Gastroesophageal sphincter (tissue), 4 donors: Measurements from ENCODE around the gene CNMD. TPM values are rescaled to one million over a fixed set of nuclear protein-coding genes. Genes with fewer than 3 reads are reported as not detected.
"Not testable (repeated sequence)": the region's sequence is repeated elsewhere in the genome, so short reads cannot be mapped to it uniquely, and the experiment has no call there.

Experiments
- ATAC-seq: fragments of 150-250 bp; one replicate; pipeline ENCODE4 v1.9.1; 2016; ENCODE audit warnings: mild to moderate bottlenecking, moderate library complexity
- H3K27ac ChIP-seq, 4 donors: fragments of 200-600 bp; sonication (generic) in 3 of 4; 1 replicate in 3 of 4; 2 replicates in 1 of 4; pipeline ENCODE4 v1.5.1; 2016 to 2019
- H3K27me3 ChIP-seq: fragments of 200-600 bp; sonication (generic); one replicate; pipeline ENCODE4 v1.5.1; 2019
- H3K36me3 ChIP-seq, 2 donors: fragments of 200-600 bp; sonication (generic); one replicate each; pipeline ENCODE4 v1.5.1; 2019; ENCODE audit warnings: control low read depth in 1 of 2
- H3K4me1 ChIP-seq, 3 donors: fragments of 200-600 bp; sonication (generic); 1 replicate in 2 of 3; 2 replicates in 1 of 3; pipeline ENCODE4 v1.5.1; 2016 to 2019; ENCODE audit warnings: control low read depth in 2 of 3
- H3K4me3 ChIP-seq, 2 donors: fragments of 200-600 bp; sonication (generic); one replicate each; pipeline ENCODE4 v1.5.1; 2019; ENCODE audit warnings: mild to moderate bottlenecking in 1 of 2, moderate library complexity in 1 of 2
- H3K9me3 ChIP-seq, 3 donors: fragments of 200-600 bp; sonication (generic); one replicate each; pipeline ENCODE4 v1.5.1; 2017 to 2019; ENCODE audit warnings: control low read depth in 2 of 3
- EP300 ChIP-seq: sonication (generic); formaldehyde crosslinking; IDR thresholded peaks from one replicate; pipeline ENCODE4 v1.6.1; 2017; ENCODE audit warnings: antibody characterized with exemption, mild to moderate bottlenecking
- POLR2A ChIP-seq, 2 donors: fragments of 450-650 bp; IDR thresholded peaks; one replicate each; pipeline ENCODE4 v1.6.1; 2017; ENCODE audit warnings: antibody characterized with exemption in 2 of 2, mild to moderate bottlenecking in 2 of 2, moderate library complexity in 1 of 2
- POLR2AphosphoS5 ChIP-seq: sonication (generic); formaldehyde crosslinking; IDR thresholded peaks from one replicate; pipeline ENCODE4 v1.6.1; 2017; ENCODE audit warnings: antibody characterized with exemption
- WGBS, 2 donors: methylation state at CpG; one replicate each; pipeline ENCODE4 v1.1.5; 2018; ENCODE audit warnings: low coverage in 1 of 2; 5-methylcytosine and 5-hydroxymethylcytosine counted together
- total RNA-seq, 4 donors: library from RNA; depleted of rRNA; stranded (reverse); fragments of >200 nt; gene quantifications; one replicate each; pipeline ENCODE4 v1.1.0, GENCODE V29; 2016
- TF ChIP-seq, protein P1 (sequence below), 4 experiments: fragments of 200-600 bp in 2 of 4; fragments of 450-650 bp in 2 of 4; sonication (generic) in 1 of 4; IDR thresholded peaks; one replicate each; pipeline ENCODE4 v1.5.1; 2017 to 2019; ENCODE audit warnings: antibody characterized with exemption in 4 of 4, mild to moderate bottlenecking in 2 of 4, moderate library complexity in 2 of 4

CNMD gene
- total RNA-seq, 4 donors from 2014 or later, result not detected

GRCh38 chr13:52726258-52726657 is 13.4 kb downstream of the CNMD start:
- no peak for ATAC-seq
- WGBS, 2 donors, result 69 to 100% methylated on average over 2 of the region's 2 CpGs
- Histone ChIP-seq H3K4me3 (no peak overlapping the region), H3K27me3 (no peaks in the 10 kb centered on the region), H3K36me3 (peaks cover 0 to 2% of the 10 kb centered on the region in 2 donors), H3K27ac (no peak overlapping the region), H3K4me1 (no peaks in the 10 kb centered on the region), H3K9me3 (no peaks in the 10 kb centered on the region)
- TF ChIP-seq EP300 (no peak), POLR2A (IDR thresholded peaks at IDR 0.05) (no peak), POLR2AphosphoS5 (no peak)
- TF ChIP-seq, protein P1, sequence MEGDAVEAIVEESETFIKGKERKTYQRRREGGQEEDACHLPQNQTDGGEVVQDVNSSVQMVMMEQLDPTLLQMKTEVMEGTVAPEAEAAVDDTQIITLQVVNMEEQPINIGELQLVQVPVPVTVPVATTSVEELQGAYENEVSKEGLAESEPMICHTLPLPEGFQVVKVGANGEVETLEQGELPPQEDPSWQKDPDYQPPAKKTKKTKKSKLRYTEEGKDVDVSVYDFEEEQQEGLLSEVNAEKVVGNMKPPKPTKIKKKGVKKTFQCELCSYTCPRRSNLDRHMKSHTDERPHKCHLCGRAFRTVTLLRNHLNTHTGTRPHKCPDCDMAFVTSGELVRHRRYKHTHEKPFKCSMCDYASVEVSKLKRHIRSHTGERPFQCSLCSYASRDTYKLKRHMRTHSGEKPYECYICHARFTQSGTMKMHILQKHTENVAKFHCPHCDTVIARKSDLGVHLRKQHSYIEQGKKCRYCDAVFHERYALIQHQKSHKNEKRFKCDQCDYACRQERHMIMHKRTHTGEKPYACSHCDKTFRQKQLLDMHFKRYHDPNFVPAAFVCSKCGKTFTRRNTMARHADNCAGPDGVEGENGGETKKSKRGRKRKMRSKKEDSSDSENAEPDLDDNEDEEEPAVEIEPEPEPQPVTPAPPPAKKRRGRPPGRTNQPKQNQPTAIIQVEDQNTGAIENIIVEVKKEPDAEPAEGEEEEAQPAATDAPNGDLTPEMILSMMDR (IDR thresholded peaks at IDR 0.05), result no peak

DNA sequence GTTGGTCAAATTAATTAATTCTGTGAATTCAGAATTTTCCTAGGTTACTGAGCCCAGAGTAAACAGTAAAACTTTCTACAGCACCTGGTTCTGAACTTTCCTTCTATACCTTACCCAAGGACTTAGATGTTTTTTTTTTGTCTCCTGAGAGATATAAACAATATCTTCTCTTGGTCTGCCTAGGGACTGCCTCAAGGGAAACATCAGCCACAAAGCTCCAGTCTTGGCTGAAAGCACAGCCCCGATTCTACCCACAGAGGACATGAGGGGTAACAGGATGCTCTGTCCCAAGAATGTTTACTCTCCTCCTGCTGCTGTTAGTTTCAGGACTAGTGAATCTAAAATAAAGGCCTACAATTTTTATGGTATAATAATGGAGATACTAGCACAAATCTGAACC is 14.3 kb downstream of the CNMD start:
- H3K9me3 ChIP-seq, result no peaks in the 10 kb centered on the region
- no CpG with 5 or more reads among the region's 1 CpG for WGBS, 2 donors
- no peak overlapping the region for H3K4me3 ChIP-seq
- peaks cover 0 to 11% of the 10 kb centered on the region in 2 donors for H3K36me3 ChIP-seq
- ATAC-seq, result no peak
- TF ChIP-seq, protein P1 (IDR thresholded peaks at IDR 0.05), result no peak
- TF ChIP-seq POLR2A (IDR thresholded peaks at IDR 0.05) (no peak), EP300 (no peak), POLR2AphosphoS5 (no peak)
- no peaks in the 10 kb centered on the region for H3K27me3 ChIP-seq
- no peaks in the 10 kb centered on the region for H3K4me1 ChIP-seq
- no peak overlapping the region for H3K27ac ChIP-seq

- Histone ChIP-seq H3K27me3 (no peaks in the 10 kb centered on the region), H3K27ac (no peak overlapping the region)
These were observed 16.4 kb downstream of the CNMD start for GRCh38 chr13:52723181-52723580.

GRCh38 chr13:52721356-52721755 is 18.3 kb downstream of the CNMD start:
- WGBS, 2 donors, result 50 to 83% methylated on average over 1 of the region's 2 CpGs
- not testable (repeated sequence) for ATAC-seq, H3K27me3 ChIP-seq, H3K4me1 ChIP-seq, H3K27ac ChIP-seq, H3K9me3 ChIP-seq, H3K4me3 ChIP-seq
- peaks cover 0 to 11% of the 10 kb centered on the region in 2 donors for H3K36me3 ChIP-seq

More at GRCh38 chr13:52723181-52723580, 16.4 kb downstream of the CNMD start:
- no peak for ATAC-seq
- TF ChIP-seq POLR2AphosphoS5, result no peak
- no peak for TF ChIP-seq EP300
- no peak for TF ChIP-seq POLR2A (IDR thresholded peaks at IDR 0.05)
- TF ChIP-seq, protein P1 (IDR thresholded peaks at IDR 0.05), result no peak
- no peaks in the 10 kb centered on the region for H3K4me1 ChIP-seq
- no peaks in the 10 kb centered on the region for H3K9me3 ChIP-seq
- peaks cover 0 to 11% of the 10 kb centered on the region in 2 donors for H3K36me3 ChIP-seq
- 75 to 88% methylated on average over 3 to 4 of the region's 4 CpGs for WGBS, 2 donors
- no peak overlapping the region for H3K4me3 ChIP-seq

GRCh38 chr13:52720904-52721303 is 18.7 kb downstream of the CNMD start:
- not testable (repeated sequence) for H3K27ac ChIP-seq, H3K9me3 ChIP-seq, H3K4me3 ChIP-seq, ATAC-seq, H3K4me1 ChIP-seq, H3K27me3 ChIP-seq
- H3K36me3 ChIP-seq, result peaks cover 0 to 11% of the 10 kb centered on the region in 2 donors
- 50% methylated on average over 5 of the region's 7 CpGs; no CpG with 5 or more reads in 1 of the 2 donors for WGBS, 2 donors

- ATAC-seq, result peak; percentile 55
- 53 to 67% methylated on average over 3 of the region's 3 CpGs for WGBS, 2 donors
These were observed 25.7 kb downstream of the CNMD start for GRCh38 chr13:52713894-52714293.

More at GRCh38 chr13:52713894-52714293, 25.7 kb downstream of the CNMD start:
- Histone ChIP-seq H3K27me3 (no peaks in the 10 kb centered on the region), H3K4me3 (no peak overlapping the region), H3K36me3 (no peaks in the 10 kb centered on the region), H3K9me3 (peaks cover 0 to 9% (median 0%) of the 10 kb centered on the region in 3 donors), H3K4me1 (no peaks in the 10 kb centered on the region), H3K27ac (no peak overlapping the region)
- TF ChIP-seq POLR2AphosphoS5 (no peak), POLR2A (IDR thresholded peaks at IDR 0.05) (no peak), EP300 (no peak)
- TF ChIP-seq, protein P1 (IDR thresholded peaks at IDR 0.05), result no peak
